IMR-90 (cell line): ENCODE measurements around the gene PKD1L1. TPM values are rescaled to one million over a fixed set of nuclear protein-coding genes. Genes with fewer than 3 reads are reported as not detected.

ENCODE experiments used
- ATAC-seq: fragments of 200-7000 bp; cut with Tn5 transposase; 2 replicates; pipeline ENCODE4 v1.9.1; 2020; ENCODE audit warnings: low read depth, mild to moderate bottlenecking, moderate library complexity
- BruUV-seq: library from RNA; stranded (reverse); fragments of 400-500 nt; replicated peaks from 2 replicates; lab custom pipeline; 2021; lab: Mats Ljungman, UMichigan
- CTCF ChIA-PET: fragments of 300-600 bp; formaldehyde crosslinking; extraction: SDS; loops from one replicate; lab custom pipeline; 2021; ENCODE audit warnings: antibody characterized with exemption; lab: Yijun Ruan, JAX
- POLR2A ChIA-PET: fragments of 300-600 bp; sonication (Branson Sonifier 250); formaldehyde crosslinking; loops from one replicate; lab custom pipeline; 2022; ENCODE audit warnings: antibody characterized with exemption; ENCODE audit not compliant: unreplicated experiment; lab: Charles Lee
- DNase-seq: peaks from one replicate; pipeline ENCODE4 v3.0.0; 2013
- H2AFZ ChIP-seq: replicated peaks from 2 replicates; pipeline ENCODE3; 2013; ENCODE audit warnings: low read length, mild to moderate bottlenecking; ENCODE audit not compliant: poor library complexity
- H2AK5ac ChIP-seq: 2 replicates; pipeline ENCODE4 v1.6.1; 2013; ENCODE audit warnings: low read depth, low read length, inconsistent platforms
- H2AK9ac ChIP-seq: replicated peaks from 2 replicates; pipeline ENCODE3; 2013; ENCODE audit warnings: mild to moderate bottlenecking, low read depth, low read length, moderate library complexity; ENCODE audit not compliant: poor library complexity
- H2BK120ac ChIP-seq: 2 replicates; pipeline ENCODE4 v1.6.1; 2013; ENCODE audit warnings: low read depth, low read length, inconsistent platforms
- H2BK15ac ChIP-seq: 3 replicates; pipeline ENCODE4 v1.6.1; 2013; ENCODE audit warnings: low read depth, low read length, inconsistent platforms
- H2BK20ac ChIP-seq: 2 replicates; pipeline ENCODE4 v1.6.1; 2013; ENCODE audit warnings: low read depth, mild to moderate bottlenecking, inconsistent platforms, low read length, moderate library complexity
- H2BK5ac ChIP-seq: 2 replicates; pipeline ENCODE4 v1.6.1; 2013; ENCODE audit warnings: mild to moderate bottlenecking, low read depth, low read length, inconsistent platforms; ENCODE audit not compliant: poor library complexity, severe bottlenecking
- H3K14ac ChIP-seq: replicated peaks from 2 replicates; pipeline ENCODE4 v1.6.1; 2013; ENCODE audit warnings: low read depth, low read length, inconsistent platforms
- H3K18ac ChIP-seq: 2 replicates; pipeline ENCODE4 v1.6.1; 2013; ENCODE audit warnings: low read depth, low read length, control low read depth
- H3K23ac ChIP-seq: 2 replicates; pipeline ENCODE4 v1.6.1; 2013; ENCODE audit warnings: low read depth, low read length, inconsistent platforms
- H3K27ac ChIP-seq: 2 replicates; pipeline ENCODE4 v1.5.1; 2013; ENCODE audit warnings: mild to moderate bottlenecking, control low read depth, low read length; ENCODE audit not compliant: insufficient read depth
- H3K27me3 ChIP-seq: 2 replicates; pipeline ENCODE4 v1.6.1; 2013; ENCODE audit warnings: low read length; ENCODE audit not compliant: control insufficient read depth, insufficient read depth
- H3K36me3 ChIP-seq: 2 replicates; pipeline ENCODE4 v1.6.1; 2013; ENCODE audit warnings: low read length, mixed read lengths; ENCODE audit not compliant: control insufficient read depth, insufficient read depth
- H3K4ac ChIP-seq: 2 replicates; pipeline ENCODE4 v1.6.1; 2013; ENCODE audit warnings: low read depth, low read length, inconsistent platforms
- H3K4me1 ChIP-seq: 2 replicates; pipeline ENCODE4 v1.6.1; 2013; ENCODE audit warnings: low read length, mixed read lengths; ENCODE audit not compliant: control insufficient read depth, insufficient read depth
- H3K4me2 ChIP-seq: 2 replicates; pipeline ENCODE4 v1.6.1; 2013; ENCODE audit warnings: low read depth, mild to moderate bottlenecking, control low read depth, low read length, moderate library complexity
- H3K4me3 ChIP-seq: 2 replicates; pipeline ENCODE4 v1.5.1; 2013; ENCODE audit warnings: low read depth, mild to moderate bottlenecking, control low read depth, low read length, moderate library complexity; ENCODE audit not compliant: insufficient read depth
- H3K56ac ChIP-seq: 2 replicates; pipeline ENCODE4 v1.6.1; 2013; ENCODE audit warnings: low read length, inconsistent platforms; ENCODE audit not compliant: insufficient read depth; ENCODE audit errors: extremely low read depth
- H3K79me1 ChIP-seq, 2 experiments: 2 replicates each; pipeline ENCODE4 v1.6.1; 2013; ENCODE audit warnings: low read length in 2 of 2, inconsistent platforms in 1 of 2, low read depth in 1 of 2
- H3K9ac ChIP-seq: 2 replicates; pipeline ENCODE4 v1.6.1; 2013; ENCODE audit warnings: low read depth, low read length, control low read depth
- H3K9me1 ChIP-seq: 2 replicates; pipeline ENCODE4 v1.6.1; 2013; ENCODE audit warnings: low read length, inconsistent platforms; ENCODE audit not compliant: insufficient read depth
- H3K9me3 ChIP-seq: 2 replicates; pipeline ENCODE4 v1.6.1; 2013; ENCODE audit warnings: low read length; ENCODE audit not compliant: control insufficient read depth, insufficient read depth
- H4K20me1 ChIP-seq: 2 replicates; pipeline ENCODE4 v1.6.1; 2013; ENCODE audit warnings: low read length, inconsistent platforms; ENCODE audit not compliant: insufficient read depth
- H4K5ac ChIP-seq: 2 replicates; pipeline ENCODE4 v1.6.1; 2013; ENCODE audit warnings: mild to moderate bottlenecking, low read depth, low read length, control low read depth
- H4K8ac ChIP-seq, 2 experiments: 2 replicates each; pipeline ENCODE4 v1.6.1; 2013; ENCODE audit warnings: low read depth in 2 of 2, low read length in 2 of 2, control low read depth in 1 of 2, inconsistent platforms in 1 of 2
- H4K91ac ChIP-seq: 2 replicates; pipeline ENCODE4 v1.6.1; 2013; ENCODE audit warnings: low read depth, low read length, inconsistent platforms; ENCODE audit not compliant: insufficient read depth
- RCOR1 ChIP-seq: IDR thresholded peaks from 2 replicates; pipeline ENCODE4 v1.6.1; 2012; ENCODE audit warnings: mild to moderate bottlenecking, low read length, improper control_type of control experiment; ENCODE audit not compliant: insufficient replicate concordance
- WGBS, 2 experiments: methylation state at CpG; one replicate each; pipeline versions ENCODE4 v1.1.5 to v1.1.7; 2013; ENCODE audit warnings: missing lambda C conversion rate in 2 of 2; ENCODE audit not compliant: insufficient read length in 1 of 2; ENCODE audit errors: extremely low coverage in 2 of 2; 5-methylcytosine and 5-hydroxymethylcytosine counted together
- dilution Hi-C: fragments of 300-500 bp; cut with HindIII; formaldehyde crosslinking; loops from one replicate; pipeline ENCODE4 v1.14.3; 2018; ENCODE audit warnings: low sequenced_read_pairs; ENCODE audit not compliant: unreplicated experiment
- in situ Hi-C: fragments of 300-500 bp; cut with MboI; formaldehyde crosslinking; loops from 3 replicates; pipeline ENCODE4 v1.14.3; 2019; ENCODE audit warnings: low sequenced_read_pairs, inconsistent platforms, mixed read lengths
- intact Hi-C: fragments of 100-400 bp; cut with micrococcal nuclease; formaldehyde crosslinking; loops from 2 replicates; pipeline ENCODE4 v1.10.0; 2022
- polyA plus RNA-seq, 3 experiments: library from polyadenylated mRNA; depleted of rRNA; stranded (reverse); fragments of >200 nt; gene quantifications; 2 replicates each; pipeline ENCODE4 v1.2.3, GENCODE V29; 2012; ENCODE audit warnings: low replicate concordance in 1 of 3
- total RNA-seq: library from RNA; depleted of rRNA; stranded (reverse); fragments of >200 nt; gene quantifications from 2 replicates; pipeline ENCODE4 v1.2.3, GENCODE V29; 2012

The PKD1L1 gene
- total and polyA plus RNA-seq, 2 of the 4 experiments (the other 2 are of a cell fraction): under 0.01 to 0.15 TPM

GRCh38 chr7:47935336-47935735 is 12.9 kb downstream of the PKD1L1 start:
- Histone ChIP-seq H3K9me3 (no peaks in the 10 kb centered on the region), H3K23ac (no peak overlapping the region), H4K5ac (no peak overlapping the region), H4K91ac (no peak overlapping the region), H4K8ac (no peak overlapping the region), H3K27me3 (no peaks in the 10 kb centered on the region), H4K20me1 (no peaks in the 10 kb centered on the region), H2AK5ac (no peak overlapping the region), H2BK5ac (no peak overlapping the region), H3K9ac (no peak overlapping the region), H2AK9ac (no peak overlapping the region), H3K14ac (no peak overlapping the region), H3K4ac (no peak overlapping the region), H3K36me3 (no peaks in the 10 kb centered on the region), H2BK15ac (no peak overlapping the region), H3K4me2 (no peak overlapping the region), H3K4me3 (no peak overlapping the region), H3K27ac (no peak overlapping the region), H2BK120ac (no peak overlapping the region), H3K79me1 (peaks cover 0 to 4% of the 10 kb centered on the region in 2 experiments; a peak in 1 of 4 replicates), H3K56ac (no peak overlapping the region), H2AFZ (no peak overlapping the region), H3K9me1 (peaks cover 9% of the 10 kb centered on the region), H2BK20ac (no peak overlapping the region), H3K18ac (no peak overlapping the region), H3K4me1 (peaks cover 4% of the 10 kb centered on the region)
- ATAC-seq (no peak), DNase-seq (no peak)
- in situ Hi-C loops: no loop called here
- BruUV-seq: no TSS peak
- POLR2A ChIA-PET: no interaction called here
- dilution Hi-C loops: no loop called here
- CTCF ChIA-PET: interaction anchor here (1.6 kb wide), 1 partner anchor 10 kb away, joined by 5 read pairs; no protein-coding TSS in a partner anchor
- WGBS, 2 experiments: 96% methylated on average over 7 of the region's 10 CpGs; no CpG with 5 or more reads in 1 of the 2 experiments
- intact Hi-C loops: no loop called here
- no peak for TF ChIP-seq RCOR1
